ENCODE measurements around the gene ITGA11.
"Not testable (repeated sequence)": the region's sequence is repeated elsewhere in the genome, so short reads cannot be mapped to it uniquely, and the experiment has no call there.

ITGA11 gene

DNA sequence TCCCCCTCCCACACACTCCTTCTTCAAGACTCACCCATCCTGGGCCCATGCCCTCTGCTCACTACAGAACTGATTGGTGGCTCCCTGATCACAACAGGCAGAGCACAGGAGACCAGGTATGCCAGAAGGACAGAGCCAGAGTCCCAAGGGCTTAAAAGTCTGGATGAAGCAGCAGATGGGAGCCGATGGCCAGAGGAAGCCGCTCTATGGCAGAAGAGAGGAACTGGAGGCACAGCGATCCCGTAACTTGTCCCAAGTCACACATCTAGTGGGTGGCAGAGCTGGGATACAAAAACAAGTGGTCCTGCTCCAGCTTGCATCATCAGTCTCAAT is 20.7 kb downstream of the ITGA11 start:
- no peak for DNase-seq (ENCODE audit: low read depth, low spot score)

DNA sequence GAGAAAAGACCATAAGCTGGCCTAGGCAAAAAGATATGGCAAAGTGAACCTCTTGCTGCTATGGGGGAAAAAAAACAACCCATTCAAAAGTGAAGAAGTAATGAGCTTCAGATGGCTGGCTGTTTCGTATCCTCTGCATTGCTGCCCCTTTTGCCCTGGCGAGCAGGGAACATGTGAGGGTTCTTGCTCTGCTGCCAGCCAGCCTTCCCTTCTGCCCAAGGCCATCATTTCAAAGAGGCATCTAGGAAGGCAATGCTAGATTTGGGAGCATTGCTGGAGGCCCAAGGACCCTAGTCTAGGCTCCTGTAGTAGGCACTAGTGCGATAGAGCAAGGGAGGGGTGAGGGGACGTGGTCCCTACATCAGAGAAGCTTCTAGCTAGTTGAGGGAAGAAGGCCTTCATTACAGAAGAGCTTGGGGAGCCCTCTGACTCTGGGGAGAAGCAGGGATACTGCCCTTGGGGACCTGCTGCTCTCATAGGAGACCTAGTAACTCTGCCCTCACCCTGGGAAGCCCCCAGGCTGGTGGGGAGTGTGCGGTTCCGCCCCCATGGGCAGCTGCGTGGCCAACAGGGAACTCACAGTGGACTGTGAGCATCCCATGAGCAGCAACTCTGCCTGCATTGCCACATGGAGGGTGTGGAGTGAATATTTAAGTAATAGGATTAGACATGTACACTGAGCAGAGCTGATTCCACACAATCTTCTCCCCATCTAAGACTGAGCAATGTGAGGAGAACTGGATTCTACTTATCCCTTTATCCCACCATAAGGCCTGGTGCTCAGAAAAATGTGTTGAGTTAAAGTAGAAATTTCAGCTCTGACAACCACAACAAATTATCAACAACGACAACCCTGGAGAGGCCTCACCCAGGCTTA is 21.3 kb downstream of the ITGA11 start:
- no peak for DNase-seq (ENCODE audit: low read depth, low spot score)

DNA sequence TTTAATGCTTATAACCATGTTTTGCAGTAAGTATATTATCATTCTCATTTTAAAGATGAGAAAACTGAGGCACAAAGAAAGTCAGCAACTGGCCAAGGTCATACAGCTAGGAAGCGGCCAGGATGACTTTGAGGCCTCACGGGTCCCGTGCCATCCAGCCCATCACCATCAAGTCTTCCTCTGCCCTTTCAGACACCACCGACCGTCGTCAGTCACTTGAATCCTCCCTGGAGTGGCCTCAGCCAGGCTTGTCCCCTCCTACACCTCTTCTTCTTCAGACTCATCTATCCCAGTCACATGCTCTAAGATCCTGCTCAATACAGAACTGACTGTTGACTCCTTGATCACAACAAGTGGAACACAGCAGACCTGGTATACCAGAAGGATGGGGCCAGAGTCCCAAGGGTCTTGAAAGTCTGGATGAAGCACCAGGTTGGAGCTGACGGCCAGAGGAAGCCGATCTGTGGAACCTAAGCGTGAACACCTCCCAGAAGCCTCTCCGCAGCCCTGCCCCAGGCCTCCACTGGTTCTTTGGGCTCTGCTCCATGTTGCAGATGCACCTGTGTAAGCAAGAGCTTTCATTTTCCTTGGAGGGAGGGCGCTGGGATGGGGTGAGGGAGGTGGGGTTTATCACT is 22.1 kb downstream of the ITGA11 start:
- DNase-seq (ENCODE audit: low read depth, low spot score) = no peak

DNA sequence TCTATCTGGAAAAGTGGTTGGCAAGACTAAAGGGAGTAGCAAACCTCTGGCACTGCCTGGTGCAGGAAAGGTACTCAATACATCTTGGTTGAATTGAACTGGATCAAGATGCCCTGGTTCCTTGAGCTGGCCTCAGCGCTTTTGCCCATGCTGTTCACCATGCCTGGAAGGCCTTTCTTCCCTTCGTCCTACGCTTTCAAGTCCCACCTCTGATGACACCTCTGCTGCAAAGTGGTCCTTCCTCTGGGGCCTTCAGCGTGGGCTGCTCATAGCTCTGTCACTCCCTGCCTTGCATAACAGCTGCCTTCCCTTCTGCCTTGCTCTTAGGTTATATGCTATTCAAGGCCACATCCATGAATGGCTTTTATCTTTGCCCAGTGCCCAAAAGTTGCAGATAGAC is 23.0 kb downstream of the ITGA11 start:
- no peak for DNase-seq (ENCODE audit: low read depth, low spot score)

DNA sequence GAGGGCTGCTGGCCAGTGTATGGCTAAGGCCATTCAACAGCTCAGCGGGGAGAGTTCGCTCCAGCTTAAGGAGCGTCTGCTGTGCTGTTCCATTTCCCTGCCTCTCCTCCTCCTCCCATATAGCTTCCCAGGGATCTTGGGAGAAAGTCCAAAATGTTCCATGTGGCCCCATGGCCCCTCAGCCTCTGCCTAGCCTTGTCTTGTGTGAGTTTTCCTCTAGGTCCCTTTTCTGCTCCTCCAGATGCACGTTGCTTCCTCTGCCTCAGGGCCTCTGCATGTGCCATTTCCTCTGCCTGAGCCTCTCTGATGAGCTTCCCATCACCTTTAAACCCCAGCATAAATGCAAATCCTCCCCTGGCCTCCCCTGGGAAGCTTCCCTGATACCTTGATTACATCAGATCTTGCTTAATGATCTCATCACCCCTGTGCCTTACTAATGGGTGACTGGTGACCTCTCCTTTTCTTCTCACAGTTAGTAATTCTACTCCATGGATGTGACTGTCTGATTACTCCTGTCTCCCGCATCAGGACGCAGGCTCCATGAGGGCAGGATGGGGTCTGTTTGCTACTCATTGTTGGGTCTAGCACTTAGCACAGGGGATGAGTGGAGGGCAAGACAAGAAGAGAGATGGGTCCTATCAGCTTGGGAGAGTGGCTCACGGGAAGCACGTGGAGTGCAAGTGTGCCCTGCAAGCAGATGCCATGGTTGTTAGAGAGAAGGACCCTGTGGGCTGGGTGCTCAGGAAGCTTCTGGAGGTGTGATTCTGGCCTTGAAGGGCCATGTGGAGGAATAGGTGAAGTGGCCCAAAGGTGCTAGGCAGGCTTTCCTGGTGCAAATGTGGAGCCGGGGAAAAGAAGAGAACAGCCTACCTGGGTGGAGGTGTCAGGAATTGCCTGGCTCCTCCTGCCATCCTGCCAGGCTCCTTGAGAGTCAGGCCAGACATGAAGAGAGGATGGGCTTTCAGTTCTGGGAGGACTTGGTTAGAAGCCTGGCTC is 23.8 kb downstream of the ITGA11 start:
- no peak for DNase-seq (ENCODE audit: low read depth, low spot score)

DNA sequence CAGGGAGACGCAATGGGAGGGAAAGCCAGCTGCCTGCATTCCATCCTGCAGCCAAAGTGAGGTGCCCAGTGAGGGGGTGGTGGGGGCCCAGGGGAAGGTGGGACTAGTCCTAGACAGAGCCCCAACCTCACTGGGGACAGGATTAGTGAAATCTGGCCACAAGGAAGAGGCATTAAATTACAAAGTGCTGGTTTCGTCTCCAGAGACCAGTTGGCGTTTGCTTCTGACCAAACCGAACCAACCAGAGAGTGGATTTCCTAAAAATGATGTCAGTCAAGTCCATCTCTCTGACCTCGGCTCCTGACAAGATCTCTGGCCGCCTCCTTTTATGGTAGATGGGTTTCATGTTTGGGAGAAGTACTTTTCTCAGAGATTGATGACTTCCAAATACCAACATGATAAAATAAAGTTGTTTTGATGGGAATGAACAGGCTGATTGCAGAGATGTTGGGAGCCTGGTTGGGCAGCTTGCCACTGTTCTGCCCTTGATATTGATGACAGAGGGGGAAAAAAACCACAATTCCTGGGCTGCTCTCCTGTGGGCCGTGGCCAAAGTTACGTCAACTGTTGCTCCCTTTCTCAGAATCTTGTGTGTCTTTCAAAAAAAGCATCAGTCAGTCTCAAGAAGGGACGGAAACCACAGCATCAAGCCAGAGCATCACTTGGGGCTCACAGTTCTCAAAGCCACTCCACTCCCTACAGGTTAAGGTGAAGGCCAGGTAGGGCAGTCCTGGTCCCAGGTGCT is 24.6 kb downstream of the ITGA11 start:
- DNase-seq (ENCODE audit: low read depth, low spot score) = no peak

DNA sequence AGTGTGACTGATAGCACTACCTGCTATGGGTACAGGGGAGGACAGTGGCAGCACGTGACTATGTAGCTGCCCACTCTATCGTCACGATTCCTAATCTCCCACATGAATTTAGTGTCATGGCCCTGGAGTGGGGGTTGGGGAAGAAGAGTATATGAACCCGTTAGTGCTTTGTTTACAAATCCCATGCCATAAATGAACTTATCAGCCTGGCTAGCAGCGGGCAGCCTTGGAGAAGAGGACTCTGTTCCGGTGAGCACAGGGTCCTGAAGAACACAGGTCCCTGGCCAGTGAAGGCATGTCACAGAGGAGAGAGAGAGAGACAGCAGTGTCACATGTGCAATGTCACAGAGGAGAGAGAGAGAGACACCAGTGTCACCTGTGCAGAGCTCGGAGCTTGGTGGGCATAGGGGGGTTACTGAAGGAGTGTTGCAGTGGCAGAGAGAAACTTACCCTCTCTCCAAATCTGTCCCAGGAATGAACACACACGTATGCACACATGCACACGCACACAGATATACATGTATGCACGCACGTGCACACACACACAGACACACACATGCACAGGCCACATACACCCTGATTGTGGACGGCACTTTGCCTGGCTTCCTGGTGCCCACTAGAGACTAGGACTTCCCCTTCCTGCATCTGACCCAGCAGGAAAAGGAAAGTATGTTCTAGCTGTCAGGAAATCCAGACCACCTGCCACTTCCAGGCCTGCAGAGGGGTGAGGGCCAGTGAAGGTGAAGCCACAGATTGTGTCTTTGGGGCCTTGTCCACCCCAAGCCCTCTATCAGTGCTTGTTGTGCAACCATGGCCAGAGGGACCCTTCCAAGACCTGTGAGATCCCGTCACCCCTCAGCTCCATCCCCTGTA is 26.3 kb downstream of the ITGA11 start:
- DNase-seq (ENCODE audit: low read depth, low spot score) = no peak

DNA sequence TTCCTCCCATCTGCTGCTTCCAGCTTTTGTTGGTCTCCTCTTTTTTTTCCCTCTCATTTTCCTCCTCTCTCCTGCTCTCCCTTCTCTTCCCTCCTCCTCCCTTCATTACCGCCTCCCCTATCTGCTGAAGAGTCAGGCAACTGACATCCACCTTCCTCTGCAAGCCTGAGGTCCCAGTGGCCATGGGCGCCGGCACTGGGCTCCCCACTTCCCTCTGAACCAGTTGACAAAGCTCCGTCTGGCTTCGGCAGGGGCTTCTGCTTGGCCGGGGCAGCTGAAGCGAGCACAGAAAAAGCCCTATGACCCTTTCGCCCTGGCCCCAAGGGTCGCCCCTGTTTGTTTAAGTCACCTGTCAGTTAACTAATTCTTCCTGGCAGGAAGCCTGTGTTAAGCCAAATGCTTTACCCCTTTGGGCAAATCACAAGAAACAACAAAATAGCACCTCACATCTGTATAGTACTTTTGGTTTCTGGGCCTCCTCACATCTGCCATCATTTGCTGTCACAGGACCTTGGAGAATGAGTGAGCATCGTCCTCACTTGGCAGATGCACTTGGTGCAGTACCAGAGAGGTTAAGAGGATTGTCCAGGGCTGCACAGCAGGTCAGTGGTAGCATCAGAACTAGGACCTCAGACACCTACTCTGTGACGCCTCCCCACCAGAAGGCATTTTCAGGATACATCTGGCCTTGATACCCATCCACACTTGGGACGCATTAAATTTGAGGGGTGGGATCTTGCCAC is 27.7 kb downstream of the ITGA11 start:
- DNase-seq (ENCODE audit: low read depth, low spot score) = no peak

DNA sequence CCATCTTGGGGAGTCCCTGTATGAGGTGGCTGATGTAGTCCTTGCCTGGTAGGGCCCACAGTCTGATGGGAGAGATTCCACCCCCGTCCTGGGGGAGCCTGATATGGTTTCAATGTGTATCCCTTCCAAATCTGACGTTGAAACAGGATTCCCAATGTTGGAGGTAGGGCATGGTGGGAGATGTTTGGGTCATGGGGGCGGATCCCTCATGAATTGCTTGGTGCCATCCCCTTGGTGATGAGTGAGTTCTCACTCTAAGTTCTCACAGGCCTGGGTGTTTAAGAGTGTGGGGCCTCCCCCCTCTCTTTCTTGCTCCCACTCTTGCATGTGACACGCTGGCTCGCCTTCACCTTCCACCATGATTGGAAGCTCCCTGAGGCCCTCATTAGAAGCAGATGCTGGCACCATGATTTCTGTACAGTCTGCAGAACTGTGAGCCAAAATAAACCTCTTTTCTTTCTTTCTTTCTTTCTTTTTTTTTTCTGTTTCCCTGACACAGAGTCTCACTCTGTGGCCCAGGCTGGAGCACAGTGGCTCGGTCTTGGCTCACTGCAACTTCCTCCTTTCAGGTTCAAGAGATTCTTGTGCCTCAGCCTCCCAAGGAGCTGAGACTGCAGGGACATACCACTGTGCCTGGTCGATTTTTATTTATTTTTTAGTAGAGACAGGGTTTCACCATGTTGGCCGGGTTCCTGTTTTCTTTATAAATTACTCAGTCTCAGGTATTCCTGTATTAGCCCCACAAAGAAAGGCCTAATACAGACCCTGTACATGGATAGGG is 28.6 kb downstream of the ITGA11 start:
- DNase-seq (ENCODE audit: low read depth, low spot score) = no peak

DNA sequence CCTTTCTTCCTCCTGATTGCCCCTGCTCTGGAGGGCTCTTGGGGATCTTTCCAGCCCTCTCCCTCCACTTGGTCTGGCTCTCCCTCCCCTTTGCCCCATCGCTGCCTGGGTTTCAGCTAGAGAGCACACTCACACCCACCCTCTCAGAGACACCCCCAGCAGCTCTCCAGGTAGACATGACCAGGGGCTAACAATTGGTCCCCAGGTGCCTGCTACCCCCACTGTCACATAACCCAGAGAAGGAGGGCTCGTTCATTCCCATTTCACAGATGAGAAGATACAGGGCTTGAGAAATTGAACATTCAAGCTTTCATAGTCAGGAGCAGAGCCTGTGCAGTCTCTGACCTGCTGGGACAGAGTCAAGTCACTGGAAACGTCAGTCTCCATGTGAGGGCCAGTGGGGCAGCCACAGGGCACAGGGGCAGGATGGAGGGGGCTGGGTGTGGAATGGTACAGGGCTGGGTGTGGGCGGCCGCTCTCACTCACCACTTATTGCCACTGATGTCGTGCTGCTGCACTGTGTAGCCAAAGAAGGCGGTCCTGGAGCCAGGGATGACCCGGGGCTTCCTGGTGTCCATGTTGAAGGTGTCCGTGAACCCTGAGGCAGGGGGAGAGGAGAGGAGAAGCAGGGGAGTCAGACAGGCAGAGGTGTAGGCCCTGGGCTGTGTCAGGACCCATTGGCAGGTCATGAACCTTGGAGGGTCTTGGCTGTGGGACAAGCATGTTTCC is 29.4 kb downstream of the ITGA11 start:
- no peak for DNase-seq (ENCODE audit: low read depth, low spot score)

DNA sequence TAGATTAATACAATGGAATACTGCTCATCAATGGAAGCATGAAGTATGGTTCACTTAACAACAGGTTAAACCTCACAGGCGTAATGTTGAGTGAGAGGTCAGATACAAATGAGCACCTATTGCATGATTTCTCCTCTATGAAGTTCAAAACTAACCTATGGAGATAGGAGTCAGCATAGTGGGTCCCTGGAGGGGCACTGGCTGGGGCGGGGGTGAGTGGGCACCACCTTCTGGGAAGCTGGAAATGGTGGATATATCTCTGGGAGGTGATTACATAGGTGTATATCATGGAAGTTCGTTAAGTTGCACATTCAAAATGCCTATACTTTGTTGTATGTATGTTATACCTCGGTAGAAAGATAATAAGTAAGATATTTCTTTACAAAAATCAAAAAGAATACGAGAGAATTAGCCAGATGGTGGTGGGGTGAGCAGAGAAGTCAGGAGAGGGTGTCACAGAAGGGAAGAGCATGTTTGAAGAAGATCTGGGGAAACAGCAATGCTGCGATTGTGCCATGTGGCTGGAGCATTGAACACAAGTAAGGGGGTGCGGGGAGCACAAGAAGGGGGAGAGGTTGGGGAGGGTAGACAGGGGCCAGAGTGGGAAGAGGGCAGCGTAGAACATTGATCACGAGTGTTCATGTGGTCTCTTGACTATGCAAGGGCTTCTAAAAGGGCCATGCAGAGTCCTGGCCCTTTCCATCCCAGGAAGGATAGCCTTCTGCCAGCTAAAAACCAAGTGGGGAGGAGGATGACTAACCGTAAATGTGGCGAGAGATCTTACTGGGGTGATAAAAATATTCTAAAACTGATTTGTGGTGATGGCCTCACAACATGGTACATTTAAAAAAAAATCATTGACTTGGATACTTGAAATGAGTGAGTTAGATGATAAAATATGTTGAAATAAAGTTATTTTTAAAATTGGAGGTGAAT is 30.2 kb downstream of the ITGA11 start:
- DNase-seq (ENCODE audit: low read depth, low spot score) = no peak

DNA sequence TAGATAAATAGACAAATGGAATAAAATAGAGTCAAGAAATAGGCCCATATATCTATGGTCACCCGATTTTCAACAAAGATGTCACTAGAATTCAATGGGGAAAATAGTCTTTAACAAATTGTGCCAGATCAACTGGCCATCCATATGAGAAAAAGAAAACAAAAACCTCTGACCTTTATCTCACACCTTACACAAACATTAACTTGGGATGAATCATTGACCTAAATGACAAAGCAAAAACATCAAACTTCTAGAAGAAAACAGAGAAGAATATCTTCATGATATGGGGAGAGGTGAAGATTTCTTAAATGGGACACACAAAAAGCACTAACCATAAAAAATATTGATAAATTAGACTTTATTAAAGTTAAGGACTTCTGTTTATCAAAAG is 31.9 kb downstream of the ITGA11 start:
- DNase-seq (ENCODE audit: low read depth, low spot score) = no peak

DNA sequence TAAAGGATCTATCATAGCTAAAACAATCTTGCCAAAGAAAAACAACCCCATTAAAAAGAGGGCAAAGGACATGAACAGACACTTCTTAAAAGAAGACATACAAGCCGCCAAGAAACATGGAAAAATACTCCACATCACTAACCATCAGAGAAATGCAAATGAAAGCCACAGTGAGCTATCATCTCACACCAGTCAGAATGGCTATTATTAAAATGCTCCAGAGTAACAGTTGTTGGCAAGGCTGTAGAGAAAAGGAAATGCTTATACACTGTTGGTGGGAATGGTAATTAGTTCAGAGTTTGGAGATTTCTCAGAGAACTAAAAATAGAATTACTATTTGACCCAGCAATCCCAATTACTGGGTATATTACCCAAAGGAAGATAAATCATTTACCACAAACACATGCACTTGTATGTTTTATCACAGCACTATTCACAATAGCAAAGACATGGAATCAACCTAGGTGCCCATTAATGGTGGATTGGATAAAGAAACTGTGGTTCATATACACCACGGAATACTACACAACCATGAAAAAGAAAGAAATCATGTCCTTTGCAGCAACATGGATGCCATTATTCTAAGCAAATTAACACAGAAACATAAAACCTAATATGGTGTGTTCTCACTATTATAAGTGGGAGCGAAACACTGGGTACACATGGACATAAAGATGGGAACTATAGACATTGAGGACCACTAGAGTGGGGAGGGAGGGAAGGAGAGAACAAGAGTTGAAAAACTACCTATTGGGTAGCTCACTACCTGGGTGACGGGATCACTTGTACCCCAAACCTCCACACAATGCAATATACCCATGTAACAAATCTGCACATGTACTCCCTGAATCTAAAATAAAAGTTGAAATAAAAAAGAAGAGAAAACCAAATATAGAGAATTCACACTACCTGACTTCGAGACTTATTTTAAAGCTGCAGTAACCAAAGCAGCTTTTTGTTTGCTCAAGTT is 32.6 kb downstream of the ITGA11 start:
- DNase-seq (ENCODE audit: low read depth, low spot score) = no peak

DNA sequence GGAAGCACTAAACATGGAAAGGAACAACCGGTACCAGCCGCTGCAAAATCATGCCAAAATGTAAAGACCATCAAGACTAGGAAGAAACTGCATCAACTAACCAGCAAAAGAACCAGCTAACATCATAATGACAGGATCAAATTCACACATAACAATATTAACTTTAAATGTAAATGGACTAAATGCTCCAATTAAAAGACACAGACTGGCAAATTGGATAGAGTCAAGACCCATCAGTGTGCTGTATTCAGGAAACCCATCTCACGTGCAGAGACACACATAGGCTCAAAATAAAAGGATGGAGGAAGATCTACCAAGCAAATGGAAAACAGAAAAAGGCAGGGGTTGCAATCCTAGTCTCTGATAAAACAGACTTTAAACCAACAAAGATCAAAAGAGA is 34.0 kb downstream of the ITGA11 start:
- DNase-seq (ENCODE audit: low read depth, low spot score) = not testable (repeated sequence)

DNA sequence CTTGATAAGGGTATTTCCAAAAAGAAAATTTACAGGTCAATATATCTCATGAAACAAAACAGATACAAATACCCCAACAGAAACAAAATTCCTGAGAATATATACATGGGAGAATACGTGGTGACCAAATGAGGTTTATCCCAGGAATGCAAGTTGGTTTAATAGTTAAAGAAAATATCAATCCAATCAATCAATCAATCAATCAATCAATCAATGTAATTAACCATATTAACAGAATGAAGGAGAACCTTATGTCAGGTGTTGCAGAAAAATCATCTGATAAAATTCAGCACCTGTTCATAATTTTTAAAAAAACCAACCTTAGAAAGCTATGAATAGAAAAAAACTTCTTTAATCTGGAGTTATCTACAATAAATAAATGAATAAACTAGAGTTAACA is 35.9 kb downstream of the ITGA11 start:
- DNase-seq (ENCODE audit: low read depth, low spot score) = no peak

DNA sequence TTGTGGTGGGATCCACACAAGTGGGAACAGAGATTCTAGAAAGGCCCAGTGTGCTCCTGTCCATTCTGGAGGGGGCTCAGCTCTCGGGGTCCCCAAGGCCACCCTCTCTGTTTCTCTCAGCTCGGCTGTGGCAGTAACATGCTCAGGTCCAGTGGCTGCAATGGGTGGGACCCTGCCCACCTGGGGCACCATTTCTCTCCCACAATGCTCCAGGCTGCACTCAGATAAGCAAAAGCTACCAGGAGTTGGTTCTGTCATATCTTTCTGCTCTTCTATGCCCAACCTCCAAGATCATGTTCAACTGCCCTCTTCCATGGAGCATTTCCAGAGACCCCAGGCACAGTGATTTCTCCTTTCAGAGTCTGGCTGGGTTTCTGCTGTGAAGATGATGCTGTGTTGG is 40.8 kb downstream of the ITGA11 start:
- DNase-seq (ENCODE audit: low read depth, low spot score) = no peak
